Fibroblast of the aortic adventitia (primary cell): ENCODE data around the gene ASAP2. TPM values are rescaled to one million over a fixed set of nuclear protein-coding genes. Genes with fewer than 3 reads are reported as not detected.
A peak's percentile ranks its signal among the peaks of the same experiment; 100 is the strongest.

ENCODE experiments used
- DNase-seq: peaks from one replicate; pipeline ENCODE4 v3.0.0-alpha.2; 2010; ENCODE audit warnings: low read depth
- H3K4me3 ChIP-seq: 2 replicates; pipeline ENCODE4 v1.5.1; 2011; ENCODE audit warnings: low read depth, mild to moderate bottlenecking, control low read depth, low read length, moderate library complexity
- CTCF ChIP-seq: IDR thresholded peaks from 2 replicates; pipeline ENCODE4 v1.5.1; 2011; ENCODE audit warnings: mild to moderate bottlenecking, low read length, control low read depth, inconsistent platforms; ENCODE audit not compliant: insufficient read depth
- total RNA-seq: library from RNA; depleted of rRNA; stranded (reverse); fragments of >200 nt; gene quantifications from 2 replicates; pipeline ENCODE4 v1.2.3, GENCODE V29; 2012; ENCODE audit warnings: low replicate concordance

ASAP2 gene
- total RNA-seq, 1 donor: 76.4 TPM

DNA sequence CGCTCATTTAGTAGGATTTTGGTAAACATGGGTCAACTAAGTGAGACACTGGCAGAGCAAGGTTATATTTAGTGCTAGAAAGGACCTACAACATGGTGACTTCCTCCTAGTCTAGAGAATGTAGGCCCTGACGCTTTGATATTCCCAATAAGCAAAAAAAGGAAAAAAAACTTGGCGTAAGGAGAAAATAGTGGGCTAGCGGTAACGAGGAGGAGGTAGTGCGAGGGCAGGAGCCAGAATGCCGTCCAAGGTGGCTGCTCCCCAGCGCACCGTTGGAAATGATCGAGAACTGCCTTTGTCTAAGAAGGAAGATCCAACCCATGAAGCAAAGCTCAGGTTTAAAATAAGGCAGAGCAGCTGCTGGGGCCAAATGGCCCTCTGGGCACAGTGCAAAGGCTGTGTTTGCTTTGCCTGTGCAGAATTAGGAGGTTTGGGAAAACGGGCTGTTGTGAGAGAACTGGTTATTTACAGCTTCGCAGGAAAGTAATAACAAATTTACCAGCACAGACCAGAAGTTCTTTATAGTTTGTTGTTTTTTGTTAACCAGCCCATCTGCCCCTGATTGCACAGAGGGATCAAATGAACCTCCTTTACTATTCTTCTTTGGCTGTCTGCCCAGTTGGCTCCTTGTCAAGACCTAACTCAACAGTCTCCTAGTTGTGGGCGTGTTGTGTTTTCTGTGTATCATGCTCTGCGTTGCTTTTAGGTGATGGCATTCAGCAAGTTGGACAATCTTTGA, 130.1 kb downstream of the ASAP2 start:
- H3K4me3 ChIP-seq: no peak overlapping the region
- TF ChIP-seq CTCF: no peak
- peak; percentile 92 for DNase-seq

DNA sequence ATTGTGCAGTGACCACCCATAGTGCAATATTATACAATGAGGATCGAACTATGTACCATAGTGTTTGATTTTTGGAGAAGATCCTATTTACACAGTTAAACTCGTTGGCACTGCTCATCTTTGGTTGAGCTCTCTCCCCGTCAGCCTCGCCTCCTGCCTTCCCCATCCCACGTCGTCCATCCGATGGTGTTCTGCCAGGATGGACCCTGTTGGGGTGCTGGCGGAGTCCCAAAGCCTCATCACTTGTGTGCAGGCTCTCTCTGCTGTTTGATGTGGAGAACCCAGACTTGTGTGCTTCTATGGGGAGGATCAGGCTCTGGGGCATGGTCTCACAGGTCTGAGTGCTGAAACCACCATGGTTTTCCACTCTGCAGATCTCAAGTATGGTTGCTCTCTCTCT, 131.3 kb downstream of the ASAP2 start:
- TF ChIP-seq CTCF: no peak
- no peak for DNase-seq
- H3K4me3 ChIP-seq: no peak overlapping the region

DNA sequence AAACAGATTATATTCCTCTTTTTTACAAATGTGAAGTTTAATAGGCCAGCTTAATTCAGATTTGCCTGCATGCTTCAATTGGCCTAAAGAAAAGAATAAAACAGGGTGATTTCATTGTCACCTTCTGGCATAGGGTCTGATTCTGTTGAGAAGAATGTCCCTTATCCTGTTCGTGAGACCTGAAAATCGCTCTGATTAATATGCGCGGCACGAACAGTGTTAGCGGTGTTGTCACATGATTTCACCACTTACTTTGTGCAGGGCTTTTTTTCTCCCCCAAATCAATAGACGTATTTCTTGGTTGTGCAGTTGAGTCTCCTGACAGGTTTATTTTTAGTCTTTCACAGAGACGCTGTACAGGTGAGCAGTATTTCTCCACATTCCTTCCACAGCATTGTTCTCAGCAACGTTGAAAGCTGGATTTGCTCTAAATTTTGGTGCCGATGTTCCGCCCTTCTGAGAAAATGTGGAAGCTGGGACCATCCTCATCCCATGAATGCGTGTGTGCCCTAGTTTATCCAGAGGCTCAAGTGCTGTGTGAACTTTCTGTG, 134.8 kb downstream of the ASAP2 start:
- TF ChIP-seq CTCF: no peak
- H3K4me3 ChIP-seq: no peak overlapping the region
- DNase-seq: no peak

GRCh38 chr2:9342659-9343058, 136.0 kb downstream of the ASAP2 start:
- no peak for DNase-seq
- no peak for TF ChIP-seq CTCF
- H3K4me3 ChIP-seq: no peak overlapping the region

DNA sequence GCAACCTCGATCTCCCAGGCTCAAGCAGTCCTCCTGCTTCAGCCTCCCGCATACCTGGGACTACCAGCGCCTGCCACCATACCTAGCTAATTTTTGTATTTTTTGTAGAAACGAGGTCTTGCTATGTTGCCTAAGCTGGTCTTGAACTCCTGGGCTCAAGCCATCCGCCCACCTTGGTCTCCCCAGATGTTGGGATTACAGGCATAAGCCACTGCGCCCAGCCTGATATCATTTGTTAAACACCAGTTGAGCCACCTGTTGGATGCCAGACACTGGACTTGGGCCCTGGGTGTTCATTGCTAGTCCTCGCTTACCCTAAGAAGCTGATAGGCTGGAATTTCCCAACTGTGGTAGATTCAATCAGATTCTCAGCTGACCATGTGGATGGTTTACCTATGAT, 136.9 kb downstream of the ASAP2 start:
- no peak for DNase-seq
- TF ChIP-seq CTCF: no peak
- no peak overlapping the region for H3K4me3 ChIP-seq

DNA sequence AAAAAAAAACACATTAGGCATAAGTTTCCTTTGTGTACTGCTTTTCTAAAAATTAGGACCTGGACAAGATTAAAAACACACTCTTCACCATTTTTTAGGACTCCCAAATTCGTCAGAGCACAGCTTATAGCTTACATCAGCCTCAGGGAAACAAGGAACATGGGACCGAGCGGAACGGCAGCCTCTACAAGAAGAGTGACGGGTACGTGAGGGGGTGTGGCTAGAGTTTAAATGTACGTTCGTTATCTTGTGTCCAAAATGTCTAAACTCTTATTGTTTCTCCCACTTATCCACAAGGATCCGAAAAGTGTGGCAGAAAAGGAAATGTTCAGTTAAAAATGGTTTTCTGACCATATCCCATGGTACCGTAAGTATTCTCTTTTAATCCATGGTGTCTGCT, 137.8 kb downstream of the ASAP2 start:
- TF ChIP-seq CTCF: no peak
- H3K4me3 ChIP-seq: no peak overlapping the region
- DNase-seq: no peak
